ENCODE data around the gene FBRSL1.

The FBRSL1 gene

DNA sequence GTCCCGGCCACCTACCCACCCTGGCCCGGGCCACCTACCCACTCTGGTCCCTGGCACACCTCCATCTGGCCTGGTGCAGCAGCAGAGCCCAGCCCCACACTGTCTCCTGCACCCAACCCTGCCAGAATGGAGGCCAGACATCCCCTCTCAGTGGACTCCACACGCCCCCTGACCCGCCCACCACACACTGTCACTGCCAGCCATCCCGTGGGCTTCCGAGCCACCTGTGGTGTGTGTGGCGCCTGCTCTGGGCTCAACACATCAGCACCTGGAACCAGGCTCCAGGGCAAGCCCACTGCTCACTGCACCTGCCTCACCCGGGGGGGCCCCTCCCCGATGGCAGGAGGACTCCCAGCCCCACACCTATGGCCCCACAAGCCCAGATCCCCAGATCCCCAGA lies 50.5 kb downstream of the FBRSL1 start:
- H3K9me3 ChIP-seq (replicated peaks; ENCODE audit: low read length) = no peaks in the 10 kb centered on the region
- H3K4me3 ChIP-seq (ENCODE audit: low read length) = no peak overlapping the region
- H3K4me1 ChIP-seq (ENCODE audit: control insufficient read depth, insufficient read depth, low read length) = no peaks in the 10 kb centered on the region
- H3K4me2 ChIP-seq (ENCODE audit: low read length) = no peak overlapping the region
- no peaks in the 10 kb centered on the region for H3K36me3 ChIP-seq (ENCODE audit: insufficient read depth, low read length)
- H3K9ac ChIP-seq (ENCODE audit: low read depth, low read length) = no peak overlapping the region
- no peaks in the 10 kb centered on the region for H3K27me3 ChIP-seq (ENCODE audit: control insufficient read depth, insufficient read depth, low read length)

DNA sequence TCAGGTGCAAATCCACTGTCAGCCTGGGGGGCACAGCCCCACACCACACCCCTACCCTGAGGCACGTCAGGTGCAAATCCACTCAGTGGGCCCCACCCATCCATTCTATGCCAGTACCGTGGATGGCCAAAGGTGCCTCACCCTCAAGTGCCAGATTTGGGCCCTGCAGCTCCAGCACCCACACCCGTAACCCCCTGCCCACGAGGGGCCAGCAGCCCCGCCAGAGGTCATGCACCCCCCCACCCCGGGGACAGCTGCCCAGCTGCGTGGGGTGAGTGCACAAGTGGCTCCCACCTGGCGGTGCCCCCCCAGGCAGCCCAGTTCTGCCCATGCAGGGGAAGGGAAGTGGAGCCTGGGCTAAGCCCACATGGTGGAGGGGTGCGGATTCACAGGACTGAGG lies 51.2 kb downstream of the FBRSL1 start:
- no peak overlapping the region for H3K9ac ChIP-seq (ENCODE audit: low read depth, low read length)
- no peaks in the 10 kb centered on the region for H3K36me3 ChIP-seq (ENCODE audit: insufficient read depth, low read length)
- H3K9me3 ChIP-seq (replicated peaks; ENCODE audit: low read length) = no peaks in the 10 kb centered on the region
- H3K4me2 ChIP-seq (ENCODE audit: low read length) = no peak overlapping the region
- no peaks in the 10 kb centered on the region for H3K4me1 ChIP-seq (ENCODE audit: control insufficient read depth, insufficient read depth, low read length)
- no peaks in the 10 kb centered on the region for H3K27me3 ChIP-seq (ENCODE audit: control insufficient read depth, insufficient read depth, low read length)
- no peak overlapping the region for H3K4me3 ChIP-seq (ENCODE audit: low read length)

GRCh38 chr12:132541996-132542395 lies 52.0 kb downstream of the FBRSL1 start:
- Histone ChIP-seq H3K9ac (ENCODE audit: low read depth, low read length) (no peak overlapping the region), H3K4me3 (ENCODE audit: low read length) (no peak overlapping the region), H3K4me2 (ENCODE audit: low read length) (no peak overlapping the region), H3K36me3 (ENCODE audit: insufficient read depth, low read length) (no peaks in the 10 kb centered on the region), H3K27me3 (ENCODE audit: control insufficient read depth, insufficient read depth, low read length) (no peaks in the 10 kb centered on the region), H3K9me3 (replicated peaks; ENCODE audit: low read length) (no peaks in the 10 kb centered on the region), H3K4me1 (ENCODE audit: control insufficient read depth, insufficient read depth, low read length) (no peaks in the 10 kb centered on the region)

DNA sequence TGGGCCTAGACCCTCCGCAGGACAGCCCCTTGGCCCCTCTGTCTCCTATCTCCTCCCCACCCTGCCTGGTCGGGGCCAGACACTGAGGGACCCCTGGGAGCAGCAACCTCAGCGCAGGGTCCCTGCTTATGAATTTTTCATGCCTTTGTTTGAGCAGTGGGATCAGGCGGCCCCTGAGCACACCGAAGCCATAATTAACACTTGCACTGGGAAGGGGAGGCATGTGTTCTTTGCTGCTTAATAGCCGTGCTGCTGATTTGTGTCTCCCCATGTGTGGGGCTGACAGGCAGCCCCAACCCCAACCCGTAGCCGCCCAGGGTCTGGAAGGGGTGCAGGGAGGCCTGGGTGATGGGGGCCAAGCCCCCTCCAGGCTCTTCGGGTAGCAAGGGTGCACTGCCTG lies 52.7 kb downstream of the FBRSL1 start:
- H3K4me3 ChIP-seq (ENCODE audit: low read length) = no peak overlapping the region
- no peak overlapping the region for H3K4me2 ChIP-seq (ENCODE audit: low read length)
- no peak overlapping the region for H3K9ac ChIP-seq (ENCODE audit: low read depth, low read length)
- H3K27me3 ChIP-seq (ENCODE audit: control insufficient read depth, insufficient read depth, low read length) = no peaks in the 10 kb centered on the region
- no peaks in the 10 kb centered on the region for H3K36me3 ChIP-seq (ENCODE audit: insufficient read depth, low read length)
- no peaks in the 10 kb centered on the region for H3K9me3 ChIP-seq (replicated peaks; ENCODE audit: low read length)
- H3K4me1 ChIP-seq (ENCODE audit: control insufficient read depth, insufficient read depth, low read length) = no peaks in the 10 kb centered on the region

DNA sequence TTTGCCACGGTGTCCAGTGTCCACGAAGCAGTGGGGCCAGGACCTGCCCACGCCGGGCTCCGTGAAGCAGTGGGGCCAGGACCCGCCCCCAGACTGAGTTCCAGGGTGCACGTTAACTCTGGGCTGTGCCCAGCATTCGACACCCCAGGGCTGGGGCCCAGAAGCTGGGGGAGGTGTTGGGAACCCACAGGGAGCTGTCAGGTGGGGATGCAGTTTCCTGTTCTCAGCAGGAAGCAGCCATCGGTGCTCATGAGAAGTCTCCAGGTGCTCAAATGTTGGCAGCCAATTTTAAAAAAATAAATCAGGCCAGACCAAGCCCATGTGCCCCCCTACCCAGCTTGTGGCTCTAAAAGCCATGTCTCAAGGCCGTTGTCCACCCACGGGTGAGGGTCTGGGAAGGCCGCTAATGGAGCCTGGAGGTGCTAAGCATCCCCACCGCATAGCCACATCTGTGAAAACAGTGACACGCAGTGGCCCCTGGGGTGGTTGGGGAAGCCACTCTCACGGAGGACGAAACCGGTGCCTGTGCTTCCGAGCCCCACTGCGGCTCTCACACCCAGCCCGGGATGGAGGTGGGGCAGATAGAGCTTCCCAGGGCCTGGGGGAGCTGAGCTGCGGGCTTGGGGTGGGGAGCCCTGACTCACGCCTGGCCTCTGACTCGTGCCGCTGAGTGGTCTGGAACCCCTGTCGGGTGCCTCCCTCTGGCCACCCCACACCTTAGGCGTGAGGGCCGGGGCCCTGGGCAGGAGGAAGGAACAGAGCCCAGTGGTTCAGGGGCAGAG lies 53.5 kb downstream of the FBRSL1 start:
- Histone ChIP-seq H3K4me3 (ENCODE audit: low read length) (no peak overlapping the region), H3K4me2 (ENCODE audit: low read length) (no peak overlapping the region), H3K9me3 (replicated peaks; ENCODE audit: low read length) (no peaks in the 10 kb centered on the region), H3K36me3 (ENCODE audit: insufficient read depth, low read length) (no peaks in the 10 kb centered on the region), H3K27me3 (ENCODE audit: control insufficient read depth, insufficient read depth, low read length) (no peaks in the 10 kb centered on the region), H3K4me1 (ENCODE audit: control insufficient read depth, insufficient read depth, low read length) (no peaks in the 10 kb centered on the region), H3K9ac (ENCODE audit: low read depth, low read length) (no peak overlapping the region)

DNA sequence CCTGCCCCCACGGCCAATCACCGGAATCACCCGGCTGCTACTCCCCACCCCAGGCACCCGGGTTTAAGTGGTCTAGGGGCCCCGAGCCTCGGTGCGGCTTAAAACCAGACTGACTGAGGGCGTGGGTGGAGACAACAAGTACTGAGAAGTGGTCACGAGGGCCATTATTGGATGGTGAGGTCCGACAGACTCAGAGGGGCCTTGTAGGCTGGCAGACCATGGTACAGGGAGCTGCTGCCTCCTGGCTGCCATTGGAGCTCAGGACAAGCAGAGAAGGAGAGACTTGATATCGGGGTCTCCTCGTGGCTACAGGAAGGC lies 54.1 kb downstream of the FBRSL1 start:
- Histone ChIP-seq H3K36me3 (ENCODE audit: insufficient read depth, low read length) (no peaks in the 10 kb centered on the region), H3K9ac (ENCODE audit: low read depth, low read length) (no peak overlapping the region), H3K4me3 (ENCODE audit: low read length) (no peak overlapping the region), H3K9me3 (replicated peaks; ENCODE audit: low read length) (no peaks in the 10 kb centered on the region), H3K27me3 (ENCODE audit: control insufficient read depth, insufficient read depth, low read length) (no peaks in the 10 kb centered on the region), H3K4me1 (ENCODE audit: control insufficient read depth, insufficient read depth, low read length) (no peaks in the 10 kb centered on the region), H3K4me2 (ENCODE audit: low read length) (no peak overlapping the region)

GRCh38 chr12:132544498-132544897 lies 54.5 kb downstream of the FBRSL1 start:
- Histone ChIP-seq H3K36me3 (ENCODE audit: insufficient read depth, low read length) (no peaks in the 10 kb centered on the region), H3K9ac (ENCODE audit: low read depth, low read length) (no peak overlapping the region), H3K27me3 (ENCODE audit: control insufficient read depth, insufficient read depth, low read length) (no peaks in the 10 kb centered on the region), H3K9me3 (replicated peaks; ENCODE audit: low read length) (no peaks in the 10 kb centered on the region), H3K4me3 (ENCODE audit: low read length) (no peak overlapping the region), H3K4me1 (ENCODE audit: control insufficient read depth, insufficient read depth, low read length) (no peaks in the 10 kb centered on the region), H3K4me2 (ENCODE audit: low read length) (no peak overlapping the region)

DNA sequence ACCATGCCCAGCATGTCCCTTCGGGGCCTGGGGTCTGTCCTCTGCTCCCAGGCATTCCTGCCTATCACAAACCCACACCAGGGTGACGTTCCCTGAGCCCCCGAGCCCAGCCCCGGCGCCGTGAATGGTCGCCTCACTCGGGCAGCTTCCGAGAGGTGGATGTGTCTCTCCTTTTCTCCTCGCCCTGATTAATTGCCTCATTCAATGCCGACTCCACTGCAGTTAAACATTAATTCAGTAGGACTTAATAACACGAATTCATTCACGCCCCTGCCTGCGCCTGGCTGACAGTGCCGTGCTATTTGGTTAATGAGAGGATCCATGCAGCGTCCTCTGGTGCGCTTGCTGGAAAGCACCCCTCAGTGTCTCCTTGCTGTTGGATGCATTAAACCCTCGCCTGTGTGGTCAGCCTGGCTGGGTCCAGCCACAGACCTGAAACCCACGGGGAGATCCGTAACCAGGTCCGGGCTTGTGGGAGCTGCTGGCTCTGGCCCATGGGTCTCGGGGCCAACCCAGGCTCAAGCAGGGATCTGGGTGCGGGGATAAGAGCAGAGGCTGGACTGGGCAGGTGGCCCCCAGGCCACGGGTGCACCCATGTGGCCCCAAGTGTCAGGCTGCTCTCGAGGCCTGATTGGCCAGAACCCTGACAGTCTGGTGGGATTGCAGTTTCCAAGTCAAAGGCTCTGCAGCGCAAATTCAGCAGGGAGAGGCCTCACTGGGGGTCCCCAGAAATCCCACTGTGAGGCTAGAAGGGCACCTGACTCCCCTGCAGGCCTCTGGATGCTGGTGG lies 55.4 kb downstream of the FBRSL1 start:
- H3K36me3 ChIP-seq (ENCODE audit: insufficient read depth, low read length) = no peaks in the 10 kb centered on the region
- H3K4me1 ChIP-seq (ENCODE audit: control insufficient read depth, insufficient read depth, low read length) = no peaks in the 10 kb centered on the region
- no peak overlapping the region for H3K4me3 ChIP-seq (ENCODE audit: low read length)
- no peak overlapping the region for H3K9ac ChIP-seq (ENCODE audit: low read depth, low read length)
- H3K27me3 ChIP-seq (ENCODE audit: control insufficient read depth, insufficient read depth, low read length) = no peaks in the 10 kb centered on the region
- H3K4me2 ChIP-seq (ENCODE audit: low read length) = no peak overlapping the region
- H3K9me3 ChIP-seq (replicated peaks; ENCODE audit: low read length) = no peaks in the 10 kb centered on the region

DNA sequence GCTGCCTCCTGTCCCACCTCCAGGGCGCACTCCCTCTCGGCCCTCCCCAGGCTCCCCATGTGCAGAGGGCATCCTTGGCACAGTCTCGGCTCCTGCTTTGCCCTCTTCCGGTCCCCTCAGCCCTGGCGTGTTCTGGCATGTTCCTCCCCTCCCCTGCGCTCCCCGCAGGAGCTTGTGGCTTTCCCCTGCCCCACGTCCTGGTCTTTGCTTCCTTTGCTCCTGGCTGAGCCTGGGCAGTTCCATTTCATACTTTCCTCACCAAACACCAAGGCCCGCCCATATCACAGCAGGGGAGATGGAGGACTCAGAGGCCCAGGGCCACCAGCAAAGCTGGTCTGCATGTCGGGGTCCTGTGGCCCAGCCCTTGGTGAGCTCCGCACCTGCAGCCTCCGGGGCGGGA lies 56.0 kb downstream of the FBRSL1 start:
- Histone ChIP-seq H3K9ac (ENCODE audit: low read depth, low read length) (no peak overlapping the region), H3K4me3 (ENCODE audit: low read length) (no peak overlapping the region)

DNA sequence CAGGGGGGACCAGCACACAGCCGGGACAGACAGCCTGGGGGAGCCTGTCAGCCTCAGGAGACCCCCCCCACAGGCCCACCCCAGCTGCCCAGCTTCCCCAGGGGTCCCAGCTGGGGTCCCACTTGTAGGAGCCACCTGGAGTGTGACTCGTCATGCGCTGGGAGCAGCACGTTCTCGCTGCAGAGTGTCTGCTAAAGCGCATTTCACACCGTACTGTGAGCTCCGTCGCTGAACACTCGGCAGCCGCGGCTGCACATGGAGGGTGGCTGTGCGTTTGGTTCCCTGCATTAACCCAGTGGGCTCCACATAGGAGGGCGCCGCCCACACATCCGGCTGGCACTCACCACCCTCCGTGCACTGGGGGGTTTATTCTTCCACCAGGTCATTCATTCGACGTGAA lies 56.7 kb downstream of the FBRSL1 start:
- no peak overlapping the region for H3K4me2 ChIP-seq (ENCODE audit: low read length)
- no peak overlapping the region for H3K4me3 ChIP-seq (ENCODE audit: low read length)
- H3K9ac ChIP-seq (ENCODE audit: low read depth, low read length) = no peak overlapping the region
- H3K36me3 ChIP-seq (ENCODE audit: insufficient read depth, low read length) = no peaks in the 10 kb centered on the region
- H3K9me3 ChIP-seq (replicated peaks; ENCODE audit: low read length) = no peaks in the 10 kb centered on the region
- no peaks in the 10 kb centered on the region for H3K4me1 ChIP-seq (ENCODE audit: control insufficient read depth, insufficient read depth, low read length)
- H3K27me3 ChIP-seq (ENCODE audit: control insufficient read depth, insufficient read depth, low read length) = no peaks in the 10 kb centered on the region

More for the DNA sequence above, 56.0 kb downstream of the FBRSL1 start:
- Histone ChIP-seq H3K4me2 (ENCODE audit: low read length) (no peak overlapping the region), H3K36me3 (ENCODE audit: insufficient read depth, low read length) (no peaks in the 10 kb centered on the region), H3K9me3 (replicated peaks; ENCODE audit: low read length) (no peaks in the 10 kb centered on the region), H3K27me3 (ENCODE audit: control insufficient read depth, insufficient read depth, low read length) (no peaks in the 10 kb centered on the region), H3K4me1 (ENCODE audit: control insufficient read depth, insufficient read depth, low read length) (no peaks in the 10 kb centered on the region)

- Histone ChIP-seq H3K9ac (ENCODE audit: low read depth, low read length) (no peak overlapping the region), H3K4me2 (ENCODE audit: low read length) (no peak overlapping the region), H3K4me1 (ENCODE audit: control insufficient read depth, insufficient read depth, low read length) (no peaks in the 10 kb centered on the region), H3K4me3 (ENCODE audit: low read length) (no peak overlapping the region), H3K36me3 (ENCODE audit: insufficient read depth, low read length) (no peaks in the 10 kb centered on the region), H3K27me3 (ENCODE audit: control insufficient read depth, insufficient read depth, low read length) (no peaks in the 10 kb centered on the region), H3K9me3 (replicated peaks; ENCODE audit: low read length) (no peaks in the 10 kb centered on the region)
These were observed 57.3 kb downstream of the FBRSL1 start for GRCh38 chr12:132547205-132547740.

Measured in skeletal muscle satellite cell (primary cell).